Activated T-helper 9 cell treated with anti-CD3 and anti-CD28 coated beads, Interleukin-2, amount 50 U/mL, for 16 hours (primary cell): Measurements from ENCODE around the gene IDH1.
"Not testable (repeated sequence)": the region's sequence is repeated elsewhere in the genome, so short reads cannot be mapped to it uniquely, and the experiment has no call there.

Experiments used
- DNase-seq: peaks from one replicate; pipeline ENCODE4 v3.0.0-alpha.2; 2020; ENCODE audit warnings: low read depth

The IDH1 gene

GRCh38 chr2:208254871-208255556, at the start of gene IDH1:
Gene IDH1, minus strand, starts transcription at chr2:208255071. Its CDS starts 3,520 bp downstream, at chr2:208251551.
- peak; percentile 93 for DNase-seq

DNA sequence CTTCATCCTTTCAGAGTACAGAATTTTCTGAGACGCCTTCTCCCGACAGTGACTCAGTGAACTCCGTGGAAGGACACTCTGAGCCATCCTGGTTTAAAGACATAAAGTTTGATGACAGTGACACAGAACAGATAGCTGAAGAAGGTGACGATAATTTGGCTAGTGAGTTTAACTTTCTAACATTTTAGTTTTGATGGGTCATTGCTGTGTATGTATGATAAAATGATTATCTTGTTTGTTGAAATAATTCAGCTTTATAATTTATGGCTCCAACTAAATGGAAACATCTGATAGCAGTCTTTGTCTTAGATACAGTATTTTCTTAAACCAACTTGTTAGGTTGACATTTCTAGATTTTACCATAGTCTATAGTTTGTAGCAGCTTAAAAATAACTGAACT, 49.3 kb upstream of the IDH1 start:
- DNase-seq = no peak

- no peak for DNase-seq
Observed at GRCh38 chr2:208300847-208301618, 46.2 kb upstream of the IDH1 start.

GRCh38 chr2:208297961-208298360, 43.1 kb upstream of the IDH1 start:
- no peak for DNase-seq

DNA sequence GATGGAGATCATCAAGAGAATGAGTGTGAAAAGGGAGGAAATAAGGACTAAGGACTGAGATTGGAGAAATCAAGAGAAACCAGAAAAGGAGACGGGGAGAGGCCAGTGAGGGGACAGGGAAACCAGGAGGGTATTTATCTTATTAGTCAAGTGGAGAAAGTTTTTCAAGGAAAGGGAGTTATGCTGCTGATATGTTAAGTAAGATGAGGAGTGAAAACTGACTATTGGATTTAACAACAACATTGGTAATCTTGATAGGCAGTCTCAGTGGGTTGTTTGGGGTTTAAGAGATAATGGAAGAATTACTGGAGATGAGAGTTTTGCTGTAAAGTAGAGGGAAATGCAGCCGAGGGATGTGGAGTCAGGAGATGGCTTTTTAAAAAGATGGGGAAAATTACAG, 41.7 kb upstream of the IDH1 start:
- DNase-seq = no peak

GRCh38 chr2:208295834-208296233, 41.0 kb upstream of the IDH1 start:
- no peak for DNase-seq

- no peak for DNase-seq
Observed at GRCh38 chr2:208294482-208295024, 39.7 kb upstream of the IDH1 start.

- DNase-seq = no peak
Observed at GRCh38 chr2:208285853-208286252, 31.0 kb upstream of the IDH1 start.

- DNase-seq = no peak
Observed at GRCh38 chr2:208280933-208281332, 26.1 kb upstream of the IDH1 start.

GRCh38 chr2:208280234-208280633, 25.4 kb upstream of the IDH1 start:
- DNase-seq = no peak

- no peak for DNase-seq
Observed at GRCh38 chr2:208279236-208279635, 24.4 kb upstream of the IDH1 start.

DNA sequence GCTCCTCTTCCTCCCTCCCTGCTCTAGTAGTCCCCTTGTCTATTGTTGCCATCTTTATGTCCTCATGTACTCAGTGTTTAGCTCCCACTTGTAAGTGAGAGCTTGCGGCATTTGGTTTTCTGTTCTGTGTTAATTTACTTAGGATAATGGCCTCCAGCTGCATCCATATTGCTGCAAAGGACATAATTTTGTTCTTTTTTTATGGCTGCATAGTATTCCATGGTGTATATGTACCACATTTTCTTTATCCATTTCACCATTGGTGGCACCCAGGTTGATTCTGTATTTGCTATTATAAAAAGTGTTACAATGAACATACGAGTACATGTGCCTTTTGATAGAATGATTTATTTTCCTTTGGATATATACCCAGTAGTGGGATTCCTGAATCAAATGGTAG, 23.7 kb upstream of the IDH1 start:
- DNase-seq = no peak

DNA sequence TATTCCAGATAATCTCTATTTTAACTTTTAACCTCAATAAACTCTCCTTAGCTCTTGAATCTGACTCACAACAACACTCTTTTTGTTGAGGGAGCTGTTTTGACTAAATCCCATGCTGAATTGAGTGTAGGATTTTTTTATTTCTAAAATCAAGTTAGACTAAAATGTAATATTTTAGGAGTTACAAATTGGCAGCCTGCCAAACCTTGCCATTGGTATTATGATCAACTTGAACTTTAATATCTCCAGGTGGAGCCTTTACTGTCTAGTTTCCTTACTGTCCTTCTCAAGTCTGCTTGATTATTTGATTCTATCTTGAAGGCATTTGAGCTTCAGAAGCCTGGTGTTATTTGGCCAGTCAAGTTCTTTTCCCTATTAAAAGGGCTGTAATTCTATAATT, 19.9 kb upstream of the IDH1 start:
- DNase-seq = no peak

DNA sequence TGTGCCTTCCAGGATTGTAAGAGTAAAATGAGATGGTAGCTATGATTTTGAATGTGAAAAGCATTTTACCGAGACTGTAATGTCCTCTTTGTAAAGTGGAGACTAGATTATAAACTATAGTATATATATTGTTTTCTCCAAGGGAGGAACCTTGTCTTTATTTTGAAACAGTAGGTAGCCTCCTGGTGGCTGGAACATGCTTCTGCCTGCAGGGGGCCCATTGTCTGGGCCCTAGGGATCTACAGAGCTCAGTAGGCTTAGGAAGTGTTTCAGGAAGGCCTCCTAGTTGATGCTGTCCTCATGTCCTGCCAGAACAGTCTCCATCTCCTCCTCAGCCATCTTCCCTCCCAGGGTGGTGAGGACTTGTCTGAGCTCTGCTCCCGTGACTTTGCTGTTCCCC, 14.2 kb upstream of the IDH1 start:
- DNase-seq = no peak

DNA sequence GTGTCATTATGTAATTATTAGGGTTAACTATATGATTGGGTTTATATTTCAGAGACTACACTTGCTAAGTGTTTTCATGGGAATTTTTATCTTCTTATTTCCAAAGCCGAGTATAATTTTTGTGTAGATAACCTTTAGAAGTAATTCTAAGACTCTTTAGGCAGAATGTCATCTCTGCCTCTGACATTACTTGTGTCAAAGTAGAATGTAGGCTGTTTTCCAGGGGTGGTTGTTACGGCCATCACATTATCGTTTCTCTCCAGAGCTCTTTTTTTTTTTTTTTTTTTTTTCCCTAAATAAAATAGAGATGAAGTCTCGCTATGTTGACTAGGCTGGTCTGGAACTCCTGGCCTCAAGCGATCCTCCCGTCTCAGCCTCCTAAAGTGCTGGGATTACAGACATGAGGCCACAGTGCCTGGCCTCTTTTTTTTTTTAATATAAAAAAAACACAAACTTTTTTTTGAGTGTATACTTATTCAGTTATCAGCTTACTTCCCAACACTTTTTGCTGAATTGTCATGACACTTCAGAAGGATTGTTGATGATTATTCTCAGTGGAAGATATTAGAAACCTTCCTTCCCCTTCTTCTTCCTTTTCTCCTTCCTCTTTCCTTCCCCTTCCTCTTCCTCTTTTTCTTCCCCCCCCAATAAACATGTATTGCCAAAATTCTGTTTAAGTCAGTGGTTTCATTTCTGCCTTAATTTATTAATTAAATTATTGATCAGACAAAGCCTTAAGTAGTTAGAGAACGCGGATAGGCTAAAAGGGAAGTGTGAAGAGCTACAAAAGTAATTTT, 13.5 kb upstream of the IDH1 start:
- no peak for DNase-seq

GRCh38 chr2:208267526-208267925, 12.7 kb upstream of the IDH1 start:
- DNase-seq = not testable (repeated sequence)

DNA sequence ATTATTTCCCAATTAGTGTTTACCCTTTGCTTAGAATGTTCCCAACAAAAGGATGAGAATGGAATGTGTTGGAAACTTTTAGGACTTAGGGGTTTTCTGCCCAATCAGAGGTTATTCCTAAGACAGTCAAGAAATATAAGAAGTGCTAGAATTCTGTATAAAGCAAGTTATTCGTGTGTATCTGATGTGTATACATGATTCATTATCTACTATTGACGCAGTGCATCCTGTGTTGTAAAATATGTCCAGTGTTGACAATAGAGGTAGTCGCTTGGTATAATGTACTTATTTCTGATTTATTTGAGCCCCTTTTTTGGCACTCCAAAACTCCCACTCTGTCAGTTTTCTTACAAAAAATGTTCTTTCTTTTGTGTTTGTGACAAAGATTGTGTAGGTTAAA, 12.1 kb upstream of the IDH1 start:
- no peak for DNase-seq

DNA sequence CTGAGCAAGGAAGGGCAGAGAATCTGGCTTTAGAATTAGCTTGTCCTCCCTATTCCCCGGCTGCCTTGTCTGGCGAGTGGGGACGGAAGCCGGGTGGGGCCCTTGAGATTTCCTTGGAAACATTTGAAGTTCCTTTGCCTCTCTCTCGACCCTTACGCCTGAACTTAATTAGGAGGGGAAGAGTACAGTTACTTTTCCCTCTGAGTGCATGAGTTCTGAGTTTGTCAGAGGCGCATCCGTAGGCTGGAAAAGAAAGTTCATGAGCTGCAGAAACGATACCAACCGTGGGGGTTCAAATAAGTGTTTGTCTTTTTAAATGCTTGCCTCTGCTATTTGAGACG, 11.7 kb upstream of the IDH1 start:
- no peak for DNase-seq

DNA sequence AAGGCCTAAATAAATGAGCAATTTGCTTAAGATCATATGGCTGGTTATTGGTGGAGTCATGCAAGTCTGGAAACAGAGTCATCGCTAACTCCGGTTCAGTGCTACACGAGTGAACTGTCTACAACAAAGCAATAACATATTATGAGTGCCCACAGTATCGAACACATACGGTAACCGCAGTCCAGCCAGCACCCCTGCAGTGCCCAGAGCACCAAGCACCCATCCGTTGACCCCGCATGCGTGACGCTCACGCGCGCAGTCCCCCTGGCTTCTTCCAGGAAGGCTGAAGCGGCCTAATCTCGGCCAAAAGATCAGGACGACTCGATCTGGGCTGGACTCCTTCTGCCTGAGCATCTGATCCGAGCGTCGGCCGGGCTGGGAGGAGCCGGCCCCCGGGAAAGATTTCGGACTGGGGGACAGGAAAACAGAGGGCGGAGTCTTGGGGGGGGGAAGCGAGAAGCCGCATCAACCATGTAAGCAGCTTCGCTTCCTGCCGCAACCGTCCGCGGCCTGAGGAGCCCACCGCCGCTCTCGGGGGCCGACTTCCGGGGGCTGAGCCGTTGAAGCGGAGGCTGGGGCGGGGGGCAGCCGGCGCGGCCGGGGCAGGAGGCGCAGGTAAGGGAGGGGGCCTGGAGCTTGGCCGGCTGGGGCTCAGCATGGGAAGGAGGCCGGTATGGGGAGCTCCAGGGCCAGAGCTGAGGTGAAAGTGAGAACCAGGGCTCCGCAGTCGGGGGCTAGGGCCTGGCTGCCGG, 11.1 kb upstream of the IDH1 start, which contains the start of gene PIKFYVE:
TSS of gene PIKFYVE (plus strand) at position 455 of the 752 bp plus-strand sequence. CDS start 5,265 bp downstream, outside the sequence.
- peak; percentile 80 for DNase-seq

GRCh38 chr2:208265371-208265800, 10.5 kb upstream of the IDH1 start:
- no peak for DNase-seq
